ENCODE measurements around the gene C13orf46.

C13orf46 gene

DNA sequence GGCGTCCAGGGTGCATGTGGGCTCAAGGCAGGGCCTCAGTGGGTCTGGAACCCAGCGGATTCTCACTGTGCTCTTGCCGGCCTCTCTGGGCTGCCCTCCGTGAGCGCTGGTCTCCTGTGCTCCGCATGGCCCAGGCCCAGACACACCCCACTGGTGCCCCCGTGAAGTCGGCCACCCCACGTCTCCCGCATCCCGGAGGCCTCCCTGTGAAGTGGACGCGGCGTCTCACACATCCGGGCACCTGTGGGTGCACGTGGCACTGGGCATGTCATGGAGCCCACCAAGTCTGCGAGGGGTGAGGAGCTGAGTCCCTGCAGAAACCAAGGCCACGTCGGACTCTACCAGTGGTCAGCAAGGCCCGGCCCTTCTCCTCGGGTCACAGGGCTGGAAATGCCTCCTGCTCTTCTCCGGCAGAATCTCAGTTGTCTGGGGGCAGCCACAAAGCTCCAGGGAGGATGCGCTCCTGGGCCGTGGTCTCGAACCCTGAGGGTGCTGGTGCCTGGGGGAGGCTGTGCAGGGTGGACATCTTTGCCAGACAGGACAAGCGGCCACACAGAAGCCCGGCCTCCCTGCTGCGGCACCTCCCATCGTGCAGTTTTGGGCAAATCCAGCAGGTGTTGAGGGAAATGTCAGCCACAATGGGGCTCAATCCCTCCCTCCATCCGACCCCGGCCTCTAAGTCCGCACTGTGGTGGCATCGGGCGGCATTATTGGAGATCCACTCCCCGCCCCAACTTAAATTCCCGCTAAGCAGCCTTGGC, 2.2 kb downstream of the C13orf46 start:
- no peak for DNase-seq (ENCODE audit: low read depth in 2 of 2)

DNA sequence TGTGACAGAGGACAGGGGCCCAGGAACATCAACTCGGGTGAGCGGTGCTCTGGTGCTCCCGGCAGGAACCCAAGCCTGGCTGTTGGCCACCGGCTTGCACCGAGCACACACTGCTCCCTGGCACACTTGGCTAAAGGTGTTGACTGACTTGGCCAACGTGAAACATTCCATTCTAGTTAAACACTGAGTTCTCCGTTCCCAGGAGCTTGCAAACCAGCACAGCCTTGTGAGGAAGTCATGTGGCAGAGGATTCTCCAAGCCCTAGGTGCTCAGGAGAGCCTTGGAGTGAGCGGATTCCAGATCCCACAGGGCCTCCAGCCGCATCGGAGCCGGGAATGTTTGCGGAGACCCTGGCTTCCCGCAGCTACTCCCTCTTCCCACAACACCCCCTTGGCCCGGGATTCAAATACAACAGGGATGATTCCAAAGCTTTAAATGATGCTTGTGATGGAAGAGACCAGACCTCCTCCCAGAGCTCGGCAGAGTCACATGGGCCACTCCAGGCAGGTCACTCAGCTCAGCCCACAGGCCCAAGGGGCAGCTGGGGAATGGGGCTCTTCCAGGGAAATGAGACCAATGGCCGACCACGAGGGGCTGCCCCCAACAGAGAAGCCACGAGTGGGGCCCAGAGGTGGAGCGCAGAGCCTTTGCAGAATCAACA, 2.9 kb downstream of the C13orf46 start:
- DNase-seq (ENCODE audit: low read depth in 2 of 2): no peak

DNA sequence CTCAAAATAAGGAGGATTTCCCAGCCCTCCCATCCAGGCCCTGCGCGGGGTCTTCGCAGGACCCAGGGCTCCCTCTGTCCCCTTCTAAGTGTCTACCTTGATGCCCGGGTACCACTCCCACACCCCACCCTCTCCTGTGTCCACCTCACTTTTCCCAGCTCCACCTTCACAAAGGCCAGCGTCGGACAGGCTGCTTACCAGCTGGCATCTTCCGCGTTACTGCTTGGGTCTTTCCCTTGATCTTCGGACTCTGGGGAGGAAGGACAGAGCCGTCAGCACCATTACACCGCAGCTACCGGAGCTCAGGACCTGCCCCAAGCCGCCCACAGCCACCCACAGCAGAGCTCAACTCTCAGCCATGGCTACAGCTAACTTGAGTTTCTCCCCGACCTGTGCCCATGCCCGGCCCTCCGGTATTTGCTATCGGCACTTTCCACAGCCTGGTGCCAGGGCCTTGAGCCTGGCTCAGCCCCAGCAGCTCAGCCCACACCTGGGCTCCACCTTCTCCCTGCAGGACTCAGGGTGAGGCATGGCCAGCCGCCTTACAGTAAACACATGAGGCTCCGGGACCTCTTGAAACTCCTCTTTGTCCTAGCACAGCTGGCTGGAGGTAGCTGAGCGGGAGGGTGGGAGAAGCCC, 3.8 kb downstream of the C13orf46 start:
- no peak for DNase-seq (ENCODE audit: low read depth in 2 of 2)

DNA sequence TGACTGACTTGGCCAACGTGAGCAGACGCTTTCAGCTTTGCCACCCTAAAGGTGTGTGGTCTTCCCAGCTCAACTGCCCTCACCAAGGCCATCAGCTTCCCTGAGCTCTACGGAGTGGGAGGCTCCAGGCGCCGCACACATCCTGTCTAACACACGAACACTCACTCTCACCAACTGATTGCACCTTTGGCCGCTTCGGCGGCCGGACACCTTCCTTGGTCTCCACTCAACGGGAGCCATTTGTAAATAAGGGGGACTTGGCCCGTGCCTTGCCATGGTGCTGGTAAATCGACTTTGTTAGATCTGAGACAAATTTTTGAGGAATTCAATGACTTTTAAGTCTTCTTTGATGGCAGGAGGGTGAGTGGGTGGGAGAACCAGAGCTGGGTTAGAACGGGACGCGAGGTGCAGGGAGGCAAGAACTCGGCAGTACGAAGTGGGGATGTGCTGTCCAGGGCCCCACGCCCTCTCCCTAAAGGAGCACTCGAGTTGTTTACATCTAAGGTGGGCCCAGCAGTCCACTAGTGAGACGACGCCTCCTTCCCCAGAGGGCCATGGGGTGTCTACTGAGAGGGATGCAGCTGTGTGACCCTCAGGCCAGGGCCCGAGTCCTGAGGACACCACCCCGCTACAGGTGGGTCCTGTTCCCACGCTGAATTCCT, 4.4 kb downstream of the C13orf46 start:
- DNase-seq (ENCODE audit: low read depth in 2 of 2): no peak

DNA sequence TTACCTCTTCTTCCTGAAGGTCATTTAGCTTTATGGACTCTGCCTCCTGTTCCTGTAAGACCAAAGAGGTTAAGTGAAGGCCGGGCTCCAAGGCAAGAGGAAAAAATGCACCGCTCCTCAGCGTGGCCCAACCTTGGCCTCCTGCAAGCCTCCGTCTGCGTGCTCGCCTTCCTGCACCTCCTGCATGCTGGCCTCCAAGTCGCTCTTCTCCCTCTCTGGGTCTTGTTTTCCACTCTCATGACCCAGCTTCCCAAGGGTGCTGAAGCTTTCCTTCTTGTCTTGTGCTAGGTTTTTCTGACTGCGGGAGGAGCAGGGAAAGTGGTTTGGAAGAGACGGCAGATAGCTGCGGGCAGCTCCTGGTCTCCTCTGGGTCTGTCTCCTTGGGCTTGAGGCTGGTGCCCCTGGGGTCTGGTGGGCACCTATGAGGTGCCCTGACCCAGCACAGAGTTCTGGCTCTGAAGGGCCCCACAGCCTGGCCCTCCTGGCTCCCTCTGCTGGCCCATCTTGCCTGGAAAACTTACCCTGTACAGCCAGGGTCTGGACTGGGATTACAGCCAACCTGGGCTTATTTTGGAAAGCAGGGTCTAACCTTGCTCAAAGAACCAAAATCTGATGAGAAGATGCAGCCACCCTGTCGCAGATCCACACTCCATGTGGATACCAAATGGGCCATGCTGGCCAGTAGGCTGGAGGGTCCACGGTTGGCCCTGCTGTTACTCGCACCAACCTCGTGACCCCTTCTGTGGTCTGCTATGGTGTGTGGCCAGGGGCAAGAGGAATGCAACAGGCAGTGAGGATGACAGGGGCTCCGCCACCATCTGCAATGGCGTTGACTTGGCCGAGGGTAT, 5.2 kb downstream of the C13orf46 start:
- DNase-seq (ENCODE audit: low read depth in 2 of 2): no peak

DNA sequence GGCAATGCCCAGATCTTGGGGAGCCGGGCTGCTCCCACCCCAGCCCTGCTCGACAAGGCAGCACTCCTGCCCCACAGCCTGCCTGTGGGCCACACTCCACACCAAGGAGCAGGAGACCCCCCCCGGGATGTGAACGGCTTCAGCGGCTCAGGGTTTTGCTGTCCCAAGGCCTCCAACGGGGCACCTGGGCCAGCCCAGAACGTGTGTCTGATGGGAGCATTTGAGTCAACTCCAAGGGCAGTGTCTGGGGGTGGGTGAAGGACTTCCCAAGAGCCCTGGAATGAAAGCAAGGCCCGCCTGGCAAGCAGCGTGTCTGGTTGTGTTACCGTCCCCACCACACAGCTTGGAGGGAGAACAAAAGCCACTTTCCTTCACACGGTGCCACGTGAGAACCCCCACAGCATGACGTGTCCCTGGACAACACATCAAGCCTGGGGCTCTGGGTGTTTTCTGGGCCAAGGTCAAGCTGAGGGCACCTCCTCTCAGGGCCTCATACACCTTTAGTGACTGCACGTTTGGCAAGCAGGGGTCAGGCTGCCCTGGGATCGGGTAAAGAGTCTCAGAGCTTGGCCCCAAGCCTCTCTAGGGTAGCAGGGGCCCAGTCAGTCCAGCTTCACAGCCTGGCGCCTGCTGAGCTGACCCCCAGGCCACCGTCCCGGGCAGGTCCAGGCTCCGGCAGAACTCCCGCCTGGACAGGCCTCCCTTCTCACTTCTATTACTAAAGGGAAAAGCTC, 6.0 kb downstream of the C13orf46 start:
- no peak for DNase-seq (ENCODE audit: low read depth in 2 of 2)

DNA sequence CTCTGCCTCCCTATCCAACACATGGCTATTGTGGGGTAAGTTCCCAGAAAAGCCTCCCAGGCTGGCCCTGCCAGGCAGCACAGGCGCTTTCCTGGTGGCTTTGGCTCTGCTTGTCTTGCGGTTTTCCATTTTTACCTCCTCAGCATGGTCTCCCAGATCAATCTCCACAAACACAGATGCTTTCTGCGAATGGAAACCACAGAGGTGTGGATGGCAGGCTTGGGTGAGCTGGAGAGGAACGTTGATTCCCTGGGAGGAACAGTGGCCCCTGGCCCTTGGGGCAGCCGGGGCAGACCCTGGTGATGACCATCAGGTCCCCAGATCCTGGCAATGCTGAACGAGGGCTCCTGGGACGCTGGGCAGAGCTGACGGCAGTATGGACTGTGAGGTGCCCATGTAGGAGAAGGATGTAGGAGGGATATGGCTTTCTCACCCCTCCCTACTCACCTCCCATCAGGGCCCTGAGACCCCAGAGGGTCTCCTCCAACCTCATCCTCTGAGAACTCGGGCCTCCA, 6.6 kb downstream of the C13orf46 start:
- DNase-seq (ENCODE audit: low read depth in 2 of 2): no peak

DNA sequence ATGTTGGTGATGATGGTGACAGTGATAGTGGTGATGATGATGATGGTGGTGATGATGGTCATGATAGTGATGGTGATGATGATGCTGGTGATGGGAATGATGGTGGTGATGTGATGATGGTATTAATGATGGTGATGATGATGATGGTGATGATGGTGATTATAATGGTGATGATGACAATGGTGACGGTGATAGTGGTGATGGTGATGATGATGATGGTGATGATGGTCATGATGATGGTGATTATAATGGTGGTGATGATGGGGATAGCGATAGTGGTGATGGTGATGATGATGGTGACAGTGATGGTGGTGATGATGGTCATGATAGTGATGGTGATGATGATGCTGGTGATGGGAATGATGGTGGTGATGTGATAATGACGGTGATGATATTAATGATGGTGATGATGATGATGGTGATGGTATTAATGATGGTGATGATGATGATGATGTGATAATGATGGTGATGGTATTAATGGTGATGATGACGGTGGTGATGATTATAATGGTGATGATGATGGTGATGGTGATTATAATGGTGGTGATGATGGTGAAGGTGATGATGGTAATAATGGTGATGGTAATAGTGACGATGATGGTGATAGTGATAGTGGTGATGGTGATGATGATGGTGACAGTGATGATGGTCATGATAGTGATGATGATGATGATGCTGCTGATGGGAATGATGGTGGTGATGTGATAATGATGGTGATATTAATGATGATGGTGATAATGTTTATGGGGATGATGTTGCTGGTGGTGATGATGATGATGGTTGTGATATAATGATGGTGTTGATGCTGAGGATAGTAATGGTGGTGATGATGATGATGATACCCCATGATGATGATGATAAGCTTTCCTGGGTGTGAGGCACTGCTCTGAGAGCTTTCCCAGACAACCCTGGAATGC, 7.7 kb downstream of the C13orf46 start:
- no peak for DNase-seq (ENCODE audit: low read depth in 2 of 2)

DNA sequence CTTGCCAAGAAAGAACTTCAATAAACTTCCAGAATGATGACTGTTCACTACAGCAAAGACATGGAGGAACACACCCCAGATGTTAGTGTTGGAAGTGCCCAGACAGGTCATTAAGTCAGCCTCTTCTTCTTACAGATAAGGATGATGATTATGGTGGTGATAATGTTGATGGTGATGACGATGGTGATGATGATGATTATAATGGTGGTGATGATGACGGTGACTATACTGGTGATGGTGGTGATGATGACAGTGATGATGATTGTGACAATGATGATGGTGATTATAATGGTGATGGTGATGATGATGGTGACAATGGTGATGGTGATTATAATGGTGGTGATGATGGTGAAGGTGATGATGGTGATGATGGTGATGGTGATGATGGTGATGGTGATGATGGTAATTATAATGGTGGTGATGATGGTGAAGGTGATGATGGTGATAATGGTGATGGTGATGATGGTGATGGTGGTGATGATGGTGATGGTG, 8.4 kb downstream of the C13orf46 start:
- DNase-seq (ENCODE audit: low read depth in 2 of 2): no peak

DNA sequence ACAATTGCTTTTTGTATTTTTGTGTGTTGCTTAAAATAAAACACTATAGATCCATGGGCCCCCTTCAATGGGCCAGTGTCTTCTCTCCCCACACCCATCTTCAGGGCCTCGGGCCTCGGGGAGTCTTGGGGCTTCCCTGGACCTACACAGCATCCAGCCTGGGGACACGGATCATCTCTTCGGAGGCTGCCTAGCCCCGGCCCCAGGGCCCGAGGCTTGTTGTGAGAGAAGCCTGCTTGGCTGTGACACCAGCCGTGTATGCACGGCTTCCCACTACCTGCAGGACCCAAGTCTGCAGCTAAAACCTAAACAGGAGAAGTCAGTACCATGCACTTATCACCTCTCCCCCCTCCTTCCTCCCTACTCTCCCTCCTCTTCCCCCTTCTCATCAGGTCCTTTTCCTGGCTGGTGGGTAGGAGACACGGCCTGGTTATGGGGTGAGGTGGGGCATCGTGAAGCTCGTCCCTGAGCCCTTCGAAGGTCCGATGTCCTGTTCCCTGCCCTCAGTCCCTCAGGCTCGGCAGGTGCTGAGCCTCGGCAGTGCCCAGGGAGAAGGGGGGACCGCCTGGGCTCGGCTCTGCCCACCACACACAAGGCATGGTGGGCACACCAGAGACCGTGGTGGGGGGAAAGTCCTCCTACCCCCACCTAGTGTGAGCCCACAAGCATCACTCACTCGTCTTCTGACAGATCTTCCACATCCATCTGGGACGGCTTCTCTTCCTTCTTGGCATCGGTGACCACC, 9.5 kb downstream of the C13orf46 start:
- DNase-seq (ENCODE audit: low read depth in 2 of 2): no peak

DNA sequence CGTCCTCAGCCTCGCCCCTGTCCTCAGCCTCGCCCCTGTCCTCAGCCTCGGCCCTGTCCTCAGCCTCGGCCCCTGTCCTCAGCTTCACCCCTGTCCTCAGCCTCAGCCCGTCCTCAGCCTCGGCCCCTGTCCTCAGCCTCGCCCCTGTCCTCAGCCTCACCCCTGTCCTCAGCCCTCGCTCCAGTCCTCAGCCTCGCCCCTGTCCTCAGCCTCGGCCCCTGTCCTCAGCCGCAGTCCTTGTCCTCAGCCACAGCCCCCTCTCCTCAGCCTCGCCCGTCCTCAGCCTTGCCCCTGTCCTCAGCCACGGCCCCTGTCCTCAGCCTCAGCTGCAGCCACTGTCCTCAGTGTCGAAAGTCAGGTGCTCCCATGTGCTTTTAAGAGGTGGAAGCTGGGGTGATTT, 10.5 kb downstream of the C13orf46 start:
- no peak for DNase-seq (ENCODE audit: low read depth in 2 of 2)

DNA sequence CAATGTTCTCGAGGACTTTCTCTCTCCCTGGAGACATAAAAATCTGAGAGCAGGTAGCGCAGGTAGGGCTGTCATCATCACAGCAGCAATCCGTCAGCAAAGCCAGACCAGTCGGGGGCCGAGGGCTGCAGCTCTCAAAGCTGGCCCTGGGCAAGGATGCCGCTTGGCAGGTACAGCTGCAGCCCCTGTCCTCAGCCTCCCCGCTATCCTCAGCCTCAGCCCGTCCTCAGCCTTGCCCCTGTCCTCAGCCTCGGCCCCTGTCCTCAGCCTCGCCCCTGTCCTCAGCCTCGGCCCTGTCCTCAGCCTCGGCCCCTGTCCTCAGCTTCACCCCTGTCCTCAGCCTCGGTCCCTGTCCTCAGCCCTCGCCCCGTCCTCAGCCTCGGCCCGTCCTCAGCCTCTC, 10.9 kb downstream of the C13orf46 start:
- DNase-seq (ENCODE audit: low read depth in 2 of 2): no peak

DNA sequence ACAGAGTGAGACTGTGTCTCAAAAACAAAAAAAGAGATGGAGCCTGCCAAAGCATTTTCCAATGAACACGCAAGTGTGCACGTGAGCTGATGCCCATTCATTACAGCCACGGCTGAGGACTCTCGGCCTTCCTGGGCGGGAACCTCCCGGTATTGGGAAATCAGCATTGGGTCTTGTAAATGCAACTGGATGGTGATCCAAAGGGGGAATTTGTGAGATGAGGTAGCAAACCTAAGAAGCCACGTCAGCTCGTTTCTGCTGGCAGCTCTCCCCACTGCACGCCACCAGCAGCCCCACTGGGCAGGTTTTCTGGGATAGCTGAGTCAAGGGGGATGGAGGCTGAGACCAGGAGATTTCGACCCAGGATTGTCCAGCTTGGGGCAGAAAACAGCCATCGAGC, 11.5 kb downstream of the C13orf46 start:
- no peak for DNase-seq (ENCODE audit: low read depth in 2 of 2)

DNA sequence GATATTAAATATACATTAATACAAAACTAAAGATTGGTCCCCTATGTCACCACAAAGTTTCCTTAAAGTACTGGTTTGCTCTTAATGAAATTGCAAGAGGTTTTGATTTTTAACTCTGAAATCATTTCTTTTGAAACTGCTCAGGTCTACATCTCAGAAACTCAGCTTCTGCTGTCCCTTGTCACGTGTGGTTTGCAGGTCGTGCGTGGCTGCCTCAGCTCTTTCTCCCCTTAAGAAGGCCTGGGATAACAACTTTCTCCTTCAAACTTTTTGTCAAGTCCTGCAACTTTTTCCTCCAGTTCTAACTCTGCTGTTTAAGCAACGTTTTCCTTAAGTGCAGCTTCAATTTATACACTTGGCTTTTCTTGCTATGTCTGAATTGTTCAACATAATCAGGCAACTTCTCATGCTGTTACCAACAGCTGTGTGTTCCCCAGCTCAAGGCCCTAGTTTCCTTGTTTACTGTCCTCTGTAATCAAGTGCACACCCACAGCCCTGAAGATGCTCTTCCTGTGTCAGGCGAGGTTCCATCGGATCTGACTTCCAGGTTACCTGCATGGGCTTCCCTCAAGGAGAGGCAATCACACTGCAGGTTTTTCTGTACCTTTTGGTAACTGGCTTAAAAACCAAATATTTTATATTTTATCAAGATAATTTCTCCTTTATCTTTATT, 13.5 kb downstream of the C13orf46 start:
- no peak for DNase-seq (ENCODE audit: low read depth in 2 of 2)

DNA sequence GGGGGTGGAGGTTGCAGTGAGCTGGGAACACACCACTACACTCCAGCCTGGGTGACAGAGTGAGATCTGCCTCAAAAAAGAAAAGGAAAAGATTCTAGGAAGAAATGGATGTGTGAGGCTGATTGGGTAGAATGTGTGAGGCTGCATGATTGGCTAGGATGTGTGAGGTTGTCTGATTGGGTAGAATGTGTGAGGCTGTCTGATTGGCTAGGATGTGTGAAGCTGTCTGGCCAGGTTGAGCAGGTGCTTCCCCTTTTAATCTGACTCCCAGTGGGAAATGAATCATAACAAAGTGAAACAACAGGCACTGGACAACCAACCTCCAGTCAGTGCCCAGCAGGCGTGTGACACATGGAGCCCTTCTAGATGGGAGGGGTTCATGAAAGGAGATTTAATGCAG, 14.7 kb downstream of the C13orf46 start:
- DNase-seq (ENCODE audit: low read depth in 2 of 2): no peak

DNA sequence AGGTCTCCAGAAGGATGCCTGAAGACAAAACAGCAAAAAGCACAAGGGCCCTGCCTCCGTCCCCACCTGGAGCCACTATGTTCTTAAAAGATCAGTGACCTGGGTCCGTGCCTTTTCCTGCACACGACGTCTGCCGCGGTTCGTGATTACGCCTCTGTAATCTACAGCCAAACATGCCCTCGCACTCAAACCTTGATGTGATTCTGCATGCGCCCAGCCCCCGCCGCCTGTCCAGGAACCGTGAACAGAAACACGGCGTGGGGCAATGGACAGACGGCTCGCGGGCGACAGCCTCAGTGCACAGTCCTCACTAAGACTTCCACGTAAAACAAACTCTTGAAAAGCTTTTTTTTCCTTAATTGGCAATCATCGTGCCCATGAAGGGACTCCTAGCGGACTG, 15.5 kb downstream of the C13orf46 start:
- no peak for DNase-seq (ENCODE audit: low read depth in 2 of 2)

DNA sequence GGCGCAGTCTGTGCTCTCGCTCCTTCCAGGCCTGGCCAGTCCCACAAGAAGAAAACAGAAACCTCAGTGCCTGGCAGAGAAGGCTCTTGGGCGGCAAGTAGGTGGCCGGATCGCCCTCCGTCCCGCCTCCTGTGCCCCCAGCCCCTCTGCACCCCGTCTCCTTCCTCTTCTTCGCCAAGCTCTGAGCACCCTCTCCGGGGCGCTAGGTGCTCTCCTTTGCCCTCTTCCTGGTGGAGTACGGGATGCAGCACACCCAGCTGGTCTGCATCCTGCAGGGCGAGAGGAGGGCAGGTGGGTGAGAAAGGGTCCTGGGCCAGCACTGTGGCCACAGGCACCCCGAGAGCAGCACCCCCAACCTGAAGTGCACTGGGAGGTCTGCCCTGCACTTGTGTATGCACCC, 17.3 kb downstream of the C13orf46 start:
- no peak for DNase-seq (ENCODE audit: low read depth in 2 of 2)

DNA sequence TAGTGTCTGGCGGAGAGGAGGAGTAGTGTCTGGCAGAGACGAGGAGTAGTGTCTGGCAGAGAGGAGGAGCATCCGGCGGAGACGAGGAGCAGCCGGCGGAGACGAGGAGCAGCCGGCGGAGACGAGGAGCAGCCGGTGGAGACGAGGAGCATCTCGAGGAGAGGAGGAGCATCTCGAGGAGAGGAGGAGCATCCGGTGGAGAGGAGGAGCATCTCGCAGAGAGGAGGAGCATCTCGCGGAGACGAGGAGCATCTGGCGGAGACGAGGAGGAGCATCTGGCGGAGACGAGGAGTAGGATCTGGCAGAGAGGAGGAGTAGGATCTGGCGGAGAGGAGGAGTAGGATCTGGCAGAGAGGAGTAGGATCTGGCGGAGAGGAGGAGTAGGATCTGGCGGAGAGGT, 18.2 kb downstream of the C13orf46 start:
- no peak for DNase-seq (ENCODE audit: low read depth in 2 of 2)

Data from stimulated activated CD4-positive, alpha-beta T cell treated with anti-CD3 and anti-CD28 coated beads, Interleukin-15, amount 100 ng/mL, for 48 hours (primary cell).